ENCODE measurements around the gene PTGER1. TPM values are rescaled to one million over a fixed set of nuclear protein-coding genes. Genes with fewer than 3 reads are reported as not detected.

The PTGER1 gene, protein sequence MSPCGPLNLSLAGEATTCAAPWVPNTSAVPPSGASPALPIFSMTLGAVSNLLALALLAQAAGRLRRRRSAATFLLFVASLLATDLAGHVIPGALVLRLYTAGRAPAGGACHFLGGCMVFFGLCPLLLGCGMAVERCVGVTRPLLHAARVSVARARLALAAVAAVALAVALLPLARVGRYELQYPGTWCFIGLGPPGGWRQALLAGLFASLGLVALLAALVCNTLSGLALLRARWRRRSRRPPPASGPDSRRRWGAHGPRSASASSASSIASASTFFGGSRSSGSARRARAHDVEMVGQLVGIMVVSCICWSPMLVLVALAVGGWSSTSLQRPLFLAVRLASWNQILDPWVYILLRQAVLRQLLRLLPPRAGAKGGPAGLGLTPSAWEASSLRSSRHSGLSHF
- not detected for total RNA-seq
- long read RNA-seq, result 0 reads

DNA sequence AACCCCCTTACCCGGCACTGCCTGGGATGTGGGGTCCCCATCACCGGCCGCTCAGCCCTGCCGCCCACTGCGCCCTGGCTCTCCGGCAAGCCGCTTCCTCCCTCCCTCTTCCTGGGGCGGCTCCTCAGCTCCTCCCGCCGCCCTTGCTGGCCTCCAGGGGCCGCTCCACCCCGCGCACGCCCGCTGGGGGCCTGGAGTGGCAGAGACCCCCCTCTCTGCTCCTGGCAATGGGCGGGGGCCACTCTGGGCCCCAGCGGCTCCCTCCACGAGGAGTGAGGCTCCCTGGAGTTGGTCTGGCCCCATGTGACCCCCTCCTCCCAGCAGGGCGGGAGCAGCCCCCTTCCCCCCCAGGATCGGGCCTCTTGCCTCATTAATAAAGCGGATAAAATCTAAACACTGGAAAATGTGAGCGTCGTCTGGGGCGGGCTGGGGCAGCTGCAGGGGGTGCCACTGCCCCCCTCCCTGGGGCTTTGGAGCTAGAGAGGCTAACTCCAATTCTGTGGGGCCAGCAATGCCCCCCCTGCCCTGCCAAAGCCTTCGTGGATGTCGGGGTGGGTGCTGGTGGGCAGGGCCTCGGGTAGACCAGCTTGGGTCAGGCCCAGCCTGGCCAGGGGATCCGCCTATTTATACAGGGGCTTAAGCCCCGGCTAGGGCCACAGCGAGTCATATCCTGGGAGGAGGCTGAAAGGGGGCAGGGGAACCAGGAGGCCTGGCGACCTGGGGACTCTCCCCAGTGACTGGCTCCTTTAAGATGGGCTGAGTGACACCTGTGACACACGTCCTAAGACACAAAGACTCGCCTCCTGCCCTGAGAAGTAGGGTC, at the start of gene PTGER1:
PTGER1 (minus strand) TSS at position 104 of the 823 bp plus-strand sequence. CDS start 1,034 bp downstream, outside the sequence.
- ATAC-seq, result no peak
- DNase-seq (ENCODE audit: missing footprints), result no peak

DNA sequence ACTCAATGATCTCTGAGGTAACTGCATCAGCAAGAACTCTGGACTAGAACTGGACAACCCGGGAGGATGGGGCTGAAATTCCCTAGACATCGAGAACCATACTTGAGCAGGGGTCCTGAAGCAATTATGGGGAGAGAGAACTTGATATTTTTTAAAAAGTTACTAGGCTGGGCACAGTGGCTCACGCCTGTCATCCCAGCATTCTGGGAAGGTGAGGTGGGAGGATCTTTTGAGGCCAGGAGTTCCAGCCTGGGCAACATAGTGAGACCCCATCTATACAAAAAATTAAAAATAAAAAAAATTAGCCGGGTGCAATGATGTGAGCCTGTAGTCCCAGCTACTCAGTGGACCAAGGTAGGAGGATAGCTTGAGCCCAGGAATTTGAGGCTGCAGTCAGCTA, 45.4 kb upstream of the PTGER1 start:
- no peak for DNase-seq (ENCODE audit: missing footprints)
- no peak for ATAC-seq
- intact Hi-C loops (cut with DNase I), result no loop called here

More for the DNA sequence above, at the start of gene PTGER1:
- intact Hi-C loops (cut with DNase I), result loop anchor here (10.0 kb wide), 1 partner anchor 331 kb away; no protein-coding TSS in a partner anchor

GRCh38 chr19:14519860-14520407, 44.8 kb upstream of the PTGER1 start:
- no peak for ATAC-seq
- intact Hi-C loops (cut with DNase I), result loop anchor here (5.0 kb wide), 1 partner anchor 52 kb away; the partner anchor contains the start of gene NDUFB7

DNA sequence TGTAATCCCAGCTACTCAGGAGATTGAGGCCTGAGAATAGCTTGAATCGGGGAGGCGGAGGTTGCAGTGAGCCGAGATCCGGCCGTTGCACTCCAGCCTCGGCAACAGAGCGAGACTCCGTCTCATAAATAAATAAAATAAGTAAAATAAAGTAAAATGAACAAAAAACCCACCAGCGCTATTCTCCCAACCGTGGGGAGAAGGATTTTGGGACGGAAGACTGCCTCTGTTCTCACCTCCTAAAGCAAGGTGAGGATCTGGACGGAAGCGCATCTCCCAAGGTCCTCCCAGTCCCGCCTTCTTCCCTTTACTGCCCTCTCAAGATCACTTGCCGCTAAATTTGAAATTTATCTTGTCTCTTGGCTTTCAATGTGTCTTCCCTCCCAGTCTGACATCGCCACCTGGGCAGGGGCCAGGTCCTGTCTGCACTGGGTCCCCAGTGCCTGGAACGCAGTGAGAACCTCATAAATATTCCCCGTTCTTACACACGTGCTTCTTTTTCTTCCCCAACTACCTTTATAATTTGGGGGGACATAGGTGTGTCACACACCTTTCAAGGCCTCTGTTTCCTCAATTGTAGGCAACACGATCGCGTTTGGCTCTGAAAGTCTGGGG, 44.2 kb upstream of the PTGER1 start:
- no peak for DNase-seq (ENCODE audit: missing footprints)
- ATAC-seq, result no peak
- intact Hi-C loops (cut with DNase I), result loop anchor here (5.0 kb wide), 1 partner anchor 53 kb away; the partner anchor contains the start of gene NDUFB7

More at GRCh38 chr19:14519860-14520407, 44.8 kb upstream of the PTGER1 start:
- no peak for DNase-seq (ENCODE audit: missing footprints)

- intact Hi-C loops (cut with DNase I), result loop anchor here (5.0 kb wide), 1 partner anchor 54 kb away; the partner anchor contains the start of gene NDUFB7
- ATAC-seq, result peak; percentile 85
- DNase-seq (ENCODE audit: missing footprints), result peak; percentile 90
Measured at GRCh38 chr19:14517840-14518505, 42.8 kb upstream of the PTGER1 start, which contains the start of gene DNAJB1. Gene DNAJB1 (minus strand): TSS chr19:14518397. CDS start chr19:14518349, 48 bp downstream.

- intact Hi-C loops (cut with DNase I), result loop anchor here (5.0 kb wide), 1 partner anchor 55 kb away; the partner anchor contains the start of gene NDUFB7
- no peak for ATAC-seq
Measured at GRCh38 chr19:14517446-14517839, 42.3 kb upstream of the PTGER1 start.

DNA sequence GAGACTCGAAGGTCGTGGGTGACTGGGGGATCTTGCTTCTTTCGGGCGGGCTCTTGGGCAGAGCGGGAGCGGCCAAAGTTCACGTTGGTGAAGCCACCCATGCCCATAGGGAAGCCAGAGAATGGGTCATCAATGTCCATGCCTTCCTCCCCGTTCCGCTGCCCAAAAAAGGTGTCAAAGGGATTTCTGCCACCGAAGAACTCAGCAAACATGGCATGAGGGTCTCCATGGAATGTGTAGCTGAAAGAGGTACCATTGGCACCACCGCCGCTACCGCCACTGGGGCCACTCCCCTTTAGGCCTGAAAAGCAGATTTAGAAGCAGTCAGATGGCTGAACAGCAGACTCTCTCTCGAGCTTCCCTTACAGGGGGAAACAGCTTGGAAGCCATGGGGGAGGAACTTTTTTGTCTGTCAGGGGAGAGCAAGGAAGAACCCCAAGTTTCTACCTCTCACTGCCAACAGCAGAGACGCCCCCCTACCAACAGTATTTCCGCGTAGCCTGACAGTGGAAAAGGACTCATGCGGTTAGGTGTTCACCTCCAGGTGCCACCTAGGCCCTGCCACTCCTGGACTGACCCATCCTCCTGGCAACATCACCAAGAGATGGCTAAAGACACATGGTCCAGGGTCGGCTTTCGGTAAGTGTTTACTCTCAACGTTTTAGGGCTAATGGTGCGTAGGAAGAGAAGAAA, 41.7 kb upstream of the PTGER1 start:
- intact Hi-C loops (cut with DNase I), result loop anchor here (5.0 kb wide), 1 partner anchor 55 kb away; the partner anchor contains the start of gene NDUFB7
- ATAC-seq, result no peak
- no peak for DNase-seq (ENCODE audit: missing footprints)

More at GRCh38 chr19:14517446-14517839, 42.3 kb upstream of the PTGER1 start:
- DNase-seq (ENCODE audit: missing footprints), result no peak

GRCh38 chr19:14516048-14516534, 40.9 kb upstream of the PTGER1 start:
- DNase-seq (ENCODE audit: missing footprints) (no peak), ATAC-seq (no peak)
- intact Hi-C loops (cut with DNase I), result loop anchor here (5.0 kb wide), 1 partner anchor 56 kb away; the partner anchor contains the start of gene NDUFB7

GRCh38 chr19:14515501-14516047, 40.4 kb upstream of the PTGER1 start:
- ATAC-seq, result no peak
- DNase-seq (ENCODE audit: missing footprints), result no peak
- intact Hi-C loops (cut with DNase I), result loop anchor here (5.0 kb wide), 1 partner anchor 57 kb away; the partner anchor contains the start of gene NDUFB7

- no peak for DNase-seq (ENCODE audit: missing footprints)
- no peak for ATAC-seq
- intact Hi-C loops (cut with DNase I), result no loop called here
Measured at GRCh38 chr19:14514215-14514863, 39.2 kb upstream of the PTGER1 start.

DNA sequence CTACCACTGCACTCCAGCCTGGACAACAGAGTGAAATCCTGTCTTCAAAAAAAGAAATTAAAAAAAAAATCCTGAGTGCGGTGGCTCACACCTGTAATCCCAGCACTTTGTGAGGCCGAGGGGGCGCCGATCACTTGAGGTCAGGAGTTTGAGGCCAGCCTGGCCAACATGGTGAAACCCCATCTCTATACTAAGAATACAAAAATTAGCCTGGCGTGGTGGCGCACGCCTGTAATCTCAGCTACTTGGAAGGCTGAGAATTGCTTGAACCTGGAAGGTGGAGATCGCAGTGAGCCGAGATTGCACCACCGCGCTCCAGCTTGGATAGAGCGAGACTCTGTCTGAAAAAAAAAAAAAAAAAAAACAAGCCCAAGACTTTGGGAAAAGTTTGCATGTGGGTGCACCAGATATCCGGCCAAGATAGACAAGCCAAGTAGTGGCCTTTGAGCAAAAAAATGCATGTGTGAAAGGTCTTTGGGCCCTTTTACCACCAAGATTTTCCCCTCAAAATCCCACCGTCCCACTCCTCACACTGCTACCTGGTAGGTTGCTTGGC, 37.3 kb upstream of the PTGER1 start:
- ATAC-seq, result no peak
- intact Hi-C loops (cut with DNase I), result no loop called here
- DNase-seq (ENCODE audit: missing footprints), result no peak

DNA sequence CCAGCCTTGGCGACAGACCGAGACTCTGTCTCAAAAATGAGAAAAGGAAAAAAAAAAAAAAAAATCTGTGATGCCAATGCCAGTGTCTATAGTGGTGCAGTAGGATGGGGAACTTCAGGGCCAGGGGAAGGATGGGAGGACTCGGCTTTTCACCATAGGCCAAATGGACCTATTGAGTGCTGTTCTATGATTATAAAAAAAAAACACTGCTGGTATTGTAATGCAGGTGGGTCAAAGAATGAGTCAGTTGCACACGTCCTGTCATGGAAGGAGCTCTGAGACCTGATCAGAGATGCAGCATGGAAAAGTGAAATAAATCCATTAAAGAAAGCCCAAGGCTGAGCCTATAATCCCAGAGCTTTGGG, 36.1 kb upstream of the PTGER1 start:
- DNase-seq (ENCODE audit: missing footprints), result no peak
- peak; percentile 11 for ATAC-seq
- intact Hi-C loops (cut with DNase I), result no loop called here

DNA sequence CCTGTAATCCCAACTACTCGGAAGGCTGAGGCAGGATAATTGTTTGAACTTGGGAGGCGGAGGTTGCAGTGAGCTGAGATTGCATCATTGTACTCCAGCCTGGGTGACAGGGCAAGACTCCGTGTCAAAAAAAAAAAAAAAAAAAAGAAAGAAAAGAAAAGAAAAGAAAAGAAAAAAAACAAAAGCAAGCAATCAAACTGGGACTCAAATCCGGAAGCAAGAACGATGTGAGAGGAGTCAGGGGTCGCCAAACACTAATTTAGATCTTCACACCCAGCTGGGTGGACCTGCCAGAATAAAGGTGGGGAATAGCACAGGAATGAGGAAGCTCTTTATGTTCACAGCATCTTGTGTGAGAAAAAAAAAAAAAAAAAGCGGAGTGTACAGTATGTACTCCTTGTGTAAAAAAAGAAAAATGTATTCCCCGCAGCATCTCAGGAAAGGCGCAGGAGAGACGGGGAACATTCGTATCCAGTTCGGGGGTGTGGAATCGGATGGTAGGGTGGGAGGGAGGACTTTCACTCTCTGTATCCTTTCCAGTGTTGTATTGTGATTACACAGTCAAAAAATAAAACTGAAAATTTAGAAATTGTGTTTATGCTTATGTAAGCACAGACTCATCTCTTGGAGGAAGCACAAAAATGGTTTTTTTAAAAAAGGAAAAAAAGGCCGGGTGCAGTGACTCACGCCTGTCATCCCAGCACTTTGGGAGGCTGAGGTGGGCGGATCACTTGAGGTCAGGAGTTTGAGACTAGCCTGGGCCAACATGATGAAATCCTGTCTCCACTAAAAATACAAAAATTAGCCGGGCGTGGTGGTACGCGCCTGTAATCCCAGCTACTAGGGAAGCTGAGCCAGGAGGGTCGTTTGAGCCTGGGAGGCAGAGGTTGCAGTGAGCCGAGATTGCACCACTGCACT, 35.4 kb upstream of the PTGER1 start:
- intact Hi-C loops (cut with DNase I), result no loop called here
- peak; percentile 51 for ATAC-seq
- DNase-seq (ENCODE audit: missing footprints), result peak; percentile 70

DNA sequence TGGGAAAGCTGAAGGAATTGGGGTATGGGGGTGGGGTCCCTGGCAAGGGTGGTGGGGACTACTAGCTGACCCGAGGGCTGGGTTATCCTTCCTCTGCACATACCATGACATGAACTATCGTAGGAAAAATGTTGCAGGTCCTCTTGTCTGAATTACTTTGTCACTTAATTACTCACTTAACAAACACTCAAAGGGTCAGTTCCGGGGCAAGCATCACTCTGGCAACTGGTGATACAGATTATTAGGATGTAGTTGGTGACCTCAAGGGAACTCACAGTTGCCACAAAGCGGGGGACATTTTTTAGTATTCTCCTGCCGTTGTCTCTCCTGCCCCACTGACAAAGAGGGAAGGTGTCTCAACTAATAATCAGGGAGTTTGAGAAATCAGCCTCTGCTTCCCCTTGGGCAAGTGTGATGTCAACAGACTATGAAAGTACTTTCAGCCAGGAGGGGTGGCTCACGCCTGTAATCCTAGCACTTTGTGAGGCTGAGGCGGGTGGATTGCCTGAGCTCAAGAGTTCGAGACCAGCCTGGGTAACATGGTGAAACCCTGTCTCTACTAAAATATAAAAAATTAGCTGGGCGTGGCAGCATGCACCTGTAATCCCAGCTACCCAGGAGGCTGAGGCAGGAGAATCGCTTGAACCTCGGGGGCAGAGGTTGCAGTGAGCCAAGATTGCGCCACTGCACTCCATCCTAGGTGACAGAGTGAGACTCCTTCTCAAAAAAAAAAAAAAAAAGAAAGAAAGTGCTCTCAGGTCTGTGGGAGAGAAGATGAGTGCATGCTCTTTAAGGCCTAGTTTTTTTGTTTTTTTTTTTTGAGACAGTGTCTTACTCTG, 32.8 kb upstream of the PTGER1 start:
- intact Hi-C loops (cut with DNase I), result no loop called here
- ATAC-seq (no peak), DNase-seq (ENCODE audit: missing footprints) (no peak)

Data from Right ventricle myocardium inferior (tissue), 1 donor.